Uterus (tissue), 2 donors: Measurements from ENCODE around the gene PRKG1.

Experiments
- CTCF ChIP-seq, 4 experiments: fragments of 200-600 bp in 2 of 4; fragments of 450-650 bp in 2 of 4; sonication (generic) in 2 of 4; IDR thresholded peaks; one replicate each; pipeline ENCODE4 v1.5.1; 2016 to 2019; ENCODE audit warnings: antibody characterized with exemption in 4 of 4, mild to moderate bottlenecking in 2 of 4, moderate library complexity in 1 of 4
- POLR2A ChIP-seq, 2 donors: fragments of 450-650 bp; IDR thresholded peaks; one replicate each; pipeline ENCODE4 v1.6.1; 2016; ENCODE audit warnings: antibody characterized with exemption in 2 of 2, mild to moderate bottlenecking in 1 of 2, moderate library complexity in 1 of 2

- no peak for TF ChIP-seq CTCF (IDR thresholded peaks at IDR 0.05)
- no peak for TF ChIP-seq POLR2A (IDR thresholded peaks at IDR 0.05)
Observed at GRCh38 chr10:52029628-52030027, 955.3 kb downstream of the PRKG1 start.
